HG02852 (cell line): Measurements from ENCODE around the gene SLC35E2B.
"Not testable (repeated sequence)": the region's sequence is repeated elsewhere in the genome, so short reads cannot be mapped to it uniquely, and the experiment has no call there.

Experiments used
- ATAC-seq: cut with Tn5 transposase; IDR thresholded peaks from one replicate; pipeline ENCODE4 v1.9.1; 2021; ENCODE audit warnings: mild to moderate bottlenecking, moderate library complexity; ENCODE audit not compliant: unreplicated experiment

Gene SLC35E2B

DNA sequence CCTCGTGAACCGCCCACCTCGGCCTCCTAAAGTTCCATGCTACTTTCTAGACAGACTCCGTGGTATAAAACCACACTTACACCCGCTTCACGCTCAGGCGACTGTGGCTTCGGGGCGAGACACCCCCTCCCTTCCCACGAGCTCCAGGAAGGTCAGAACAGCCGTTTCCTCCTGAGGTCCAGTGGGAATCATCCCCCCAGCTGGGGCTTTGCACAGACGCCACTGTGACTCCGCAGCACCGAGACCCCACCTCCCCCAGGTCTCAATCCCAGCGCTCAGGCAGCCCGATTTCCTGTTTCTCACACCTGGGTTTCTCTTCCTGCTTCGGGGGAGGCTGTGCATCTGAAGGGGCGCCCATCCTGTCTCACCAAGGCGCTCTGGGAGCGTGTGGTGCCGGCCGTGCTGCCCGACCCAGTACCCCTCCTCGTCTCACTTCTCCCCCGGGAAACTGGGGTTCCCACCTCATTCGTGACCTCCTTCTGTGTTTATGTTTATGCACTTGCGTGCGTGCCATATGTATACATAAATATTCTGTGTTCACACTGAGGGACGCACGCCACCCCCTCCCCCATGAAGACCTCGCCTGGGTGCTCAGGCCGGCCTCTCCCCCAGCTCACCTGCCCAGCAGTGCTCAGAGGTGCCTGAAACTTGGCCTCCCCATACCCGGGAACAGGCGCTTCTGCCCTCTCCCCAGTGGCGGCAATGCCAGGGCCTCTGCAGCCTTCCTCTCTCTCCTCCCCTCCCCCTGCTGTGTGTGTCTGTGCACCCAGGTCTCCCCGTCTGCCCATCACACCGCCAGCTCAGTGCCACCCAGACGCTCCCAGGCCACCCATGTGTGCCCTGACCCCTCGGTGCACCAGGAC lies 14.6 kb downstream of the SLC35E2B start:
- peak; percentile 50 for ATAC-seq

GRCh38 chr1:1676087-1676486 lies 16.5 kb downstream of the SLC35E2B start:
- ATAC-seq, result not testable (repeated sequence)

DNA sequence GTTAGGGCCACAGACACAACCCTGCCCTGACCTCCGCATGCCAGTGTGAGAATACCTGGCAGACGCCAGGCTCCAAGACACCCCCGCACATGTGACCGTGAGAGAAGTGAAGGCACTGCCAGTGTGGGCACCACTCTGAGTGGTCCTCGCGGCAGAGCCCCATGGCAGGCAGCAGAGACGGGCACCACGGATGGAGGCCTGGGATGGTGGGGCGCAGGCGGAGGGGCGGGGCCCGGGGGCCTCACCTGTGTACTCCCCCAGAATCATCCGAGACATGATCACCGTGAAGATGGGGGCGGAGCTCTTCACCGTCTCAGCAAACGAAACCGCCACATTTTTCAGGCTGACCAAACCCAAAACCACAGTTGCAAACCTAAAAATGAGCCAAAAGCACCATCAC lies 17.4 kb downstream of the SLC35E2B start:
- not testable (repeated sequence) for ATAC-seq

- ATAC-seq, result not testable (repeated sequence)
Measured at GRCh38 chr1:1674806-1675205, 17.8 kb downstream of the SLC35E2B start.

- no peak for ATAC-seq
Measured at GRCh38 chr1:1672181-1672965, 20.2 kb downstream of the SLC35E2B start.

DNA sequence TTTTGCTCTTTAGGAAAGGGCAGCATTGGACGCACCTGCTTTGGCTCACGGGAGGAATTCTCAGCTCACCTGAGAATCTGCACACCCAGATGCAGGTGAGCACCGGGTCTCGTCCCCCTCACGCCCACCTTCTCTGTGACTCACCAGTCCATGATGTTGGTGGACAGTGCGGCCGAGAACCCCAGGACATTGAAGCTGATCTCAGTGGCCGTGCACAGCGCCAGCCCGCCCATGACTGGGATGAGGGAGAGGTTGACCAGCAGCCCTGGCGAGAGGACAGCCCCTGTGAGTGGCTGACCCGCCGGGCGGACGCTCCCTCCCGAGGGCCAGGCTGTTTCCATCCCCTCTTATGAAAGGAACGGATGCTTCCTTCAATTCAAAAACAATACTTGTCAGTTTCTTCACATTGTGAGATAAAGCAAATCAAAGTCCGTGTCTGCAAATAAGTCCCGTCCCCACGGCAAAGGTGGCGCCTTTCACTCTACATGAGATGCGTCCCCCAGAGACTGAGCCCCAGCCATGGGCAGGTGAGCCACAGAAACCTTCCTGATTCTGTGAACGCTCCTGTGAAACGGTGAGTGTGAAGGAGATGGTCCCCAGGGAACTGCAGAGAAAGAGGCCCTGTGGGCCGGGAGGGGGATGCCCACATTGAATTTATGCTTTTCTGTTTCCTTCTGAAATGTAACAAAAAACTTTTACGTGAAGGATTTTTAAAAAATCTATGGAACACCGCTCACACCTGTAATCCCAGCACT lies 21.1 kb downstream of the SLC35E2B start:
- ATAC-seq, result no peak

- ATAC-seq, result no peak
Measured at GRCh38 chr1:1670866-1671265, 21.7 kb downstream of the SLC35E2B start.

DNA sequence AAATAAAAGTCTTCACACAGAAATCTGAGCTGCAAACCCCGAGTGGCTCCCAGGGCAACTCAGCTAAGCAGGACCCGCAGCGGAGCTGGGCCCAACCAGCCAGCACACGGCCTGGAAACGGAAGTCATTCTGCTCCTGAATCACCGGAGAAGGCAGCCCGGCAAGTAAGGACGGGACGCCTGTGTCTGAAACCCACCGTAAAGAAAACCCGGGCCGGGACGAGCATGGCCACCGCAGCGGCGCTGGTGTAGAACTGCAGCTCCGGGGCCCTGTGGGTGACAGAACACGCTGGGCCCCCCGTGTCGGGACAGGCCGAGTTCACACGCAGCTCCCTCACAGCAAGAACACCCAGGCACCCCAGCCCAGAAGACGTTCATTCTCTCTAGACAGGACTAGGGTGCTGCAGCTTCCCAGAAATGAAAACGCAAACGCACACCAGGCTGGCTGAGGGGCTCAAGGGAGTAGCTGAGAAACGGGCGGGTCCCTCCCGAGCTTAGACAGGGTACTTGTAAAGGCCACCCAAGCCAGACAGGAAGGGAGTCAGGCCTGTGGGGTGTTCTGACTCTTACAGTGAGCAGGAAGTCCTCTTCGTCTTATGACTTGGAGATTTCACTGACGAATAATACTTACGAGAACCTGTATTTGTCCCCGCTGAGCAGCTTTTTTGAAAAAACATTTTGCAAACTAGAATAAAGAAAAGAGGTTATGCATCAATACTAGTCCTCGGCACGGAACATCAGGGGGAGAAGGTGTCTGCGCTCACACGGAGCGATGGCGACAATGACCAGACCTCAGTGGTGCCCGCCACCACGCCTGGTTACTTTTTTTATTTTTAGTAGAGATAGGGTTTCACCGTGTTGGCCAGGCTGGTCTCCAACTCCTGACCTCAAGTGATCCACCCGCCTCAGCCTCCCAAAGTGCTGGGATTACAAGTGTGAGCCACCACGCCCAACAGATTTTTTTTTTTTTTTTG lies 22.8 kb downstream of the SLC35E2B start:
- ATAC-seq, result no peak

DNA sequence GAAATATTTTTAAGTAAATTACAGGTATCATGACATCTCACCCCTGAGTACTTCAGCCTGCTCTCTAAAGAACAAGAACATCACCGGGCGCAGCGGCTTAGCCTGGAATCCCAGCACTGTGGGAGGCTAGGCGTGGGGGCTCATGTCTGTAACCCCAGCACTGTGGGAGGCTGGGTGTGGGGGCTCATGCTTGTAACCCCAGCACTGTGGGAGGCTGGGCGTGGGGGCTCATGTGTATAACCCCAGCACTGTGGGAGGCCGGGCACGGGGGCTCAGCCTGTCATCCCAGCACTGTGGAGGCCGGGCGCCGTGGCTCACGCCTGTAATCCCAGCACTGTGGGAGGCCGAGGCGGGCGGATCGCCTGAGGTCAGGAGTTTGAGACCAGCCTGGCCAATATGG lies 26.1 kb downstream of the SLC35E2B start:
- ATAC-seq, result no peak

- no peak for ATAC-seq
Measured at GRCh38 chr1:1665815-1666251, 26.8 kb downstream of the SLC35E2B start.

DNA sequence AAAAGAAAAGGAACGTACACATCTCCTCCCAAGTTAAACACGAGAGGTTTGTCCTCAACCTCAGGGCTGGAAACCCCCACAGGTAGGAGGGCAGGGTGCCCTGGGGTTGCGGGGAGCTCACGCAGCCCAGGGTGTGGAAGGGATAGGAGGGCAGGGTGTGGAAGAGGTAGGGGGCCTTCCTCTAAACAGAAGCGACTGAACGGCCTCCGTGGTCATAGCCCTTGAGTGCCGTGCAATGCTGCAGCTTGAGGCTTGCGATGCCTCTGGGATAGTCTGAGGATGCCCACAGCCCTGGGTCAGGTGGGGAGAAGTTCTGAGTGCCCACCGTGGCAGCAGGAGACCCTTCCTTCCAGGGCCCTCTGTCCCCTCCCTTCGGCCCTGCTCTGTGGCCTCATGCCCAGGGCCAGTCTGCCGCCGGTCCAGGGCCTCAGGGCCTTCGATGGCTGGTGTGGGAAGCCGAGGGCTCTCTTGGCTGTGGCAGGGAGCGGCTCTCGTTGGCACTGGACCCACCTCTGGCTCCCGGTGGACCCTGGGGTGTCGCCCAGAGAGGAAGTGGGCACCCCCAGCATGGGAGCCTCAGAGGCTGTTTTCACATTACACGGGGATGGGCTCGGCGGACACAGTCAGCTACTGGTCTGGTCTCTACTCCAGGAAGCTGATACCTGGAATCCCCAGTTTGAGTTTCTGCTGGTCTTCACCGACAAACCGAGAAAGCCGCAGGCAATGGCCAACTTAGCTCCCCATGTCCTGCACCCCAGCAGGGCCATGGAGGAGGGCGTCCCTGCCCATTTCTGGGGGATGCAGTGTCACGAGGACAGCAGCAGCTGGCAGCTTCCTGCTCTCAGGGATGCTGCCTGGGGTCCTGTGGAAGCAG lies 27.4 kb downstream of the SLC35E2B start:
- ATAC-seq, result no peak

GRCh38 chr1:1664318-1664717 lies 28.3 kb downstream of the SLC35E2B start:
- ATAC-seq, result not testable (repeated sequence)

GRCh38 chr1:1662830-1663560 lies 29.6 kb downstream of the SLC35E2B start:
- not testable (repeated sequence) for ATAC-seq

DNA sequence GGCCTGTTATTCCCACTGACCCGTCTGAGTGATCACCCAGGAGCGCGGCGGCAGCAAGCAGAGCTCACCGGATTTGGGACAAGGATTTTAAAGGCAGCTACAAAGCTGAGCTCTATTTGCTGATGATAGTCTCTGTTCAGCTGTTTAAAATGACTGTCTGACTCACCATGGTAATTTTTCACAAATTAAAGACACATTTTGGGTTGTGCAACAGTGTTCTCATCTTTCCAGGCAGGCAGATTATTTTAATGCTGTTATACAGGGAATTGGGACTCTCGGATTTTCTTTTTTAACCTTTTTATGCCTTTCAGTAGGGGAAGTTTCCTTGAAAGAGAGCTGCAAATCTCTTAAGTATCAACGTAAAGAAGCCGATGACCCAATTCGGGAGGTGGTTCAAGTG lies 30.2 kb downstream of the SLC35E2B start:
- ATAC-seq, result not testable (repeated sequence)

GRCh38 chr1:1658583-1659549 lies 33.7 kb downstream of the SLC35E2B start, which contains the start of gene CDK11B:
CDK11B (minus strand) TSS chr1:1659004; CDS start chr1:1657485, 1,519 bp downstream.
- ATAC-seq, result peak; percentile 90

GRCh38 chr1:1648265-1648664 lies 44.3 kb downstream of the SLC35E2B start:
- ATAC-seq, result not testable (repeated sequence)
